Glutamatergic neuron (in vitro differentiated cells): ENCODE results near the gene PGAM1. TPM values are rescaled to one million over a fixed set of nuclear protein-coding genes. Genes with fewer than 3 reads are reported as not detected.

ENCODE experiments used
- DNase-seq: peaks from one replicate; pipeline ENCODE4 v3.0.0; 2022
- H3K27ac Mint-ChIP-seq: one replicate; pipeline ENCODE4 v1.8.0; 2020; ENCODE audit warnings: mild to moderate bottlenecking, mixed read lengths, inconsistent platforms; ENCODE audit not compliant: unreplicated experiment
- H3K27me3 Mint-ChIP-seq: one replicate; pipeline ENCODE4 v1.8.0; 2020; ENCODE audit warnings: mild to moderate bottlenecking, moderate library complexity, mixed read lengths, inconsistent platforms; ENCODE audit not compliant: unreplicated experiment
- H3K36me3 Mint-ChIP-seq: one replicate; pipeline ENCODE4 v1.8.0; 2020; ENCODE audit warnings: mild to moderate bottlenecking, mixed read lengths, inconsistent platforms; ENCODE audit not compliant: unreplicated experiment
- H3K4me1 Mint-ChIP-seq: one replicate; pipeline ENCODE4 v1.8.0; 2020; ENCODE audit warnings: mild to moderate bottlenecking, low read depth, mixed read lengths, inconsistent platforms; ENCODE audit not compliant: unreplicated experiment
- H3K4me3 Mint-ChIP-seq: one replicate; pipeline ENCODE4 v1.8.0; 2020; ENCODE audit warnings: mild to moderate bottlenecking, mixed read lengths, inconsistent platforms; ENCODE audit not compliant: unreplicated experiment
- H3K9me3 Mint-ChIP-seq: one replicate; pipeline ENCODE4 v1.8.0; 2020; ENCODE audit warnings: mild to moderate bottlenecking, moderate library complexity, mixed read lengths, inconsistent platforms; ENCODE audit not compliant: unreplicated experiment
- CTCF ChIP-seq: fragments of 200-600 bp; sonication (generic); IDR thresholded peaks from one replicate; pipeline ENCODE4 v1.5.0; 2021; ENCODE audit not compliant: partially characterized antibody, unreplicated experiment
- long read RNA-seq: library from polyadenylated mRNA; unstranded; transcript quantifications from one replicate; pipeline ENCODE4 v2.0.0, GENCODE V29; 2020; ENCODE audit not compliant: unreplicated experiment
- total RNA-seq: library from RNA; stranded (reverse); fragmentation: NEBNext Ultra II Directional; extraction: Animal tissue kit (Norgen Biotek cat#: 25700); gene quantifications from one replicate; pipeline ENCODE4 v1.2.1, GENCODE V29; 2021; ENCODE audit not compliant: unreplicated experiment

PGAM1 gene
- total RNA-seq, result 374 TPM
- long read RNA-seq, transcript PGAM1-202 (4 exons, 1,187 nt), result minor isoform, 11 of 950 reads
- long read RNA-seq, transcript PGAM1-201 (4 exons, 1,830 nt), result major isoform, 902 of 950 reads
- long read RNA-seq, partial matches to known transcripts, result 30 of 950 reads
- long read RNA-seq, other reads (novel, unspliced or antisense), result 7 of 950 reads

- Mint-ChIP-seq H3K27me3 (peaks cover 4% of the 10 kb centered on the region), H3K27ac (peak within 1 kb of the TSS; percentile 98), H3K4me1 (peaks cover 14% of the 10 kb centered on the region), H3K36me3 (no peaks in the 10 kb centered on the region), H3K9me3 (peaks cover 8% of the 10 kb centered on the region), H3K4me3 (peak within 1 kb of the TSS; percentile 96)
- DNase-seq, result peak; percentile 96
- peak; percentile 37 for TF ChIP-seq CTCF
Observed at GRCh38 chr10:97425964-97426775, at the start of gene PGAM1. Gene PGAM1 (plus strand): TSS chr10:97426191. CDS start chr10:97426308, 117 bp downstream.

- no peaks in the 10 kb centered on the region for H3K36me3 Mint-ChIP-seq
- H3K27ac Mint-ChIP-seq, result no peak overlapping the region
- peaks cover 5% of the 10 kb centered on the region for H3K27me3 Mint-ChIP-seq
- DNase-seq, result no peak
- peaks cover 18% of the 10 kb centered on the region for H3K4me1 Mint-ChIP-seq
- no peak for TF ChIP-seq CTCF
- peaks cover 8% of the 10 kb centered on the region for H3K9me3 Mint-ChIP-seq
- no peak overlapping the region for H3K4me3 Mint-ChIP-seq
Observed at GRCh38 chr10:97376413-97376812, 49.6 kb upstream of the PGAM1 start.

- H3K9me3 Mint-ChIP-seq, result no peaks in the 10 kb centered on the region
- peak; percentile 32 for DNase-seq
- H3K4me1 Mint-ChIP-seq, result peaks cover 7% of the 10 kb centered on the region
- peak overlapping the region; percentile 33 for H3K27ac Mint-ChIP-seq
- H3K36me3 Mint-ChIP-seq, result no peaks in the 10 kb centered on the region
- no peaks in the 10 kb centered on the region for H3K27me3 Mint-ChIP-seq
- no peak for TF ChIP-seq CTCF
- H3K4me3 Mint-ChIP-seq, result no peak overlapping the region
Observed at GRCh38 chr10:97378933-97379921, 46.8 kb upstream of the PGAM1 start.

GRCh38 chr10:97380516-97380915, 45.5 kb upstream of the PGAM1 start:
- peaks cover 7% of the 10 kb centered on the region for H3K4me1 Mint-ChIP-seq
- H3K9me3 Mint-ChIP-seq, result no peaks in the 10 kb centered on the region
- H3K27ac Mint-ChIP-seq, result no peak overlapping the region
- TF ChIP-seq CTCF, result no peak
- no peaks in the 10 kb centered on the region for H3K27me3 Mint-ChIP-seq
- H3K4me3 Mint-ChIP-seq, result no peak overlapping the region
- no peak for DNase-seq
- H3K36me3 Mint-ChIP-seq, result no peaks in the 10 kb centered on the region
